Measurements from ENCODE around the gene CREB3L2.
"Not testable (repeated sequence)": the region's sequence is repeated elsewhere in the genome, so short reads cannot be mapped to it uniquely, and the experiment has no call there.

CREB3L2 gene

DNA sequence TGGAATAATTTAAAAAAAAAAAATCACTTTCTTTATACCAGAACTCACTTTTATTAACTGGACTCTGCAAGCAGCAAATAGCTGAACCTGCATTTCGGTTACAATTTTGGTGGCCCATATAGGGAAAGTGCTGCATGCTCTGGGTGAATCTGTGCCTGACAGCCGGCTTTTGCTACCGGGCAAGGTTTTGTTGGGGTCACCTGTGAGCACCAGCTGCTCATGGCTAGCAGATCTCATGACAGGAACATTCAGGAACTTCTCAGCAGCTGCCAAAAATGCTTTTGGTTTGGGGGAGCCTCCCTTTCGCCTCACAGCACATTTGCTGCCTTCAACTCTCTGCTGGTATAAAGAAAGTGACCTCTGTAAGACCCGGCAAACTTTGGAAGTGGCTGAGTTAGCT, 13.2 kb upstream of the CREB3L2 start:
- Histone ChIP-seq H3K27me3 (ENCODE audit: insufficient read depth, poor library complexity, severe bottlenecking) (no peaks in the 10 kb centered on the region), H3K27ac (replicated peaks) (no peak overlapping the region), H3K4me3 (replicated peaks; ENCODE audit: insufficient read depth, low read length) (no peak overlapping the region)
- TF ChIP-seq POLR2AphosphoS5 (IDR thresholded peaks at IDR 0.05; ENCODE audit: low read depth) (no peak), GABPA (IDR thresholded peaks at IDR 0.05; ENCODE audit: low read depth) (no peak), SPI1 (IDR thresholded peaks at IDR 0.05; ENCODE audit: borderline replicate concordance, low read depth) (no peak)
- TF ChIP-seq, protein P1, sequence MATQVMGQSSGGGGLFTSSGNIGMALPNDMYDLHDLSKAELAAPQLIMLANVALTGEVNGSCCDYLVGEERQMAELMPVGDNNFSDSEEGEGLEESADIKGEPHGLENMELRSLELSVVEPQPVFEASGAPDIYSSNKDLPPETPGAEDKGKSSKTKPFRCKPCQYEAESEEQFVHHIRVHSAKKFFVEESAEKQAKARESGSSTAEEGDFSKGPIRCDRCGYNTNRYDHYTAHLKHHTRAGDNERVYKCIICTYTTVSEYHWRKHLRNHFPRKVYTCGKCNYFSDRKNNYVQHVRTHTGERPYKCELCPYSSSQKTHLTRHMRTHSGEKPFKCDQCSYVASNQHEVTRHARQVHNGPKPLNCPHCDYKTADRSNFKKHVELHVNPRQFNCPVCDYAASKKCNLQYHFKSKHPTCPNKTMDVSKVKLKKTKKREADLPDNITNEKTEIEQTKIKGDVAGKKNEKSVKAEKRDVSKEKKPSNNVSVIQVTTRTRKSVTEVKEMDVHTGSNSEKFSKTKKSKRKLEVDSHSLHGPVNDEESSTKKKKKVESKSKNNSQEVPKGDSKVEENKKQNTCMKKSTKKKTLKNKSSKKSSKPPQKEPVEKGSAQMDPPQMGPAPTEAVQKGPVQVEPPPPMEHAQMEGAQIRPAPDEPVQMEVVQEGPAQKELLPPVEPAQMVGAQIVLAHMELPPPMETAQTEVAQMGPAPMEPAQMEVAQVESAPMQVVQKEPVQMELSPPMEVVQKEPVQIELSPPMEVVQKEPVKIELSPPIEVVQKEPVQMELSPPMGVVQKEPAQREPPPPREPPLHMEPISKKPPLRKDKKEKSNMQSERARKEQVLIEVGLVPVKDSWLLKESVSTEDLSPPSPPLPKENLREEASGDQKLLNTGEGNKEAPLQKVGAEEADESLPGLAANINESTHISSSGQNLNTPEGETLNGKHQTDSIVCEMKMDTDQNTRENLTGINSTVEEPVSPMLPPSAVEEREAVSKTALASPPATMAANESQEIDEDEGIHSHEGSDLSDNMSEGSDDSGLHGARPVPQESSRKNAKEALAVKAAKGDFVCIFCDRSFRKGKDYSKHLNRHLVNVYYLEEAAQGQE (IDR thresholded peaks at IDR 0.05; ENCODE audit: insufficient replicate concordance, low read depth), result no peak
- TF ChIP-seq, protein P2, sequence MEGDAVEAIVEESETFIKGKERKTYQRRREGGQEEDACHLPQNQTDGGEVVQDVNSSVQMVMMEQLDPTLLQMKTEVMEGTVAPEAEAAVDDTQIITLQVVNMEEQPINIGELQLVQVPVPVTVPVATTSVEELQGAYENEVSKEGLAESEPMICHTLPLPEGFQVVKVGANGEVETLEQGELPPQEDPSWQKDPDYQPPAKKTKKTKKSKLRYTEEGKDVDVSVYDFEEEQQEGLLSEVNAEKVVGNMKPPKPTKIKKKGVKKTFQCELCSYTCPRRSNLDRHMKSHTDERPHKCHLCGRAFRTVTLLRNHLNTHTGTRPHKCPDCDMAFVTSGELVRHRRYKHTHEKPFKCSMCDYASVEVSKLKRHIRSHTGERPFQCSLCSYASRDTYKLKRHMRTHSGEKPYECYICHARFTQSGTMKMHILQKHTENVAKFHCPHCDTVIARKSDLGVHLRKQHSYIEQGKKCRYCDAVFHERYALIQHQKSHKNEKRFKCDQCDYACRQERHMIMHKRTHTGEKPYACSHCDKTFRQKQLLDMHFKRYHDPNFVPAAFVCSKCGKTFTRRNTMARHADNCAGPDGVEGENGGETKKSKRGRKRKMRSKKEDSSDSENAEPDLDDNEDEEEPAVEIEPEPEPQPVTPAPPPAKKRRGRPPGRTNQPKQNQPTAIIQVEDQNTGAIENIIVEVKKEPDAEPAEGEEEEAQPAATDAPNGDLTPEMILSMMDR (IDR thresholded peaks at IDR 0.05; ENCODE audit: insufficient read depth, low read length), result no peak
- no peak for DNase-seq (ENCODE audit: low read depth in 1 of 2, low spot score in 1 of 2)

DNA sequence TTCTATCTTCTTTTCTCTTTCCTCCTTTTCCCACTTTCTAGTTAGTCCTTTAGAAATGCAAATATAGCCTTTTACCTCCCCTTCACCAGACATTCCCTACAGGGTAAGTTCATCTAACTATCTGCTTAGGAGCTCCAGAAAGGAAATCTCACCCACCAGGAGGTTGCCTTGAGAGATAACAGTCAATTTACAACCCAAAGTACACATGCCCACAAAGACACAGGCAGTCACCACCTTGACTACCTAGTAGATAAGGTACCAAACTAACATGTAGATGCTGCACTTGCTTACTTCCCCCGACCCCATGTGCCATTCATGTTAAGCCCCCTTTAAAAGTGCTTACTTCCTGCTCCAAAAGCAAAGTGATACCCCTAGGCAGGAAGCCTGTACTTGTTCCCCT, 12.8 kb upstream of the CREB3L2 start:
- no peak for DNase-seq (ENCODE audit: low read depth in 1 of 2, low spot score in 1 of 2)
- Histone ChIP-seq H3K27ac (replicated peaks) (no peak overlapping the region), H3K4me3 (replicated peaks; ENCODE audit: insufficient read depth, low read length) (no peak overlapping the region), H3K27me3 (ENCODE audit: insufficient read depth, poor library complexity, severe bottlenecking) (no peaks in the 10 kb centered on the region)
- TF ChIP-seq SPI1 (IDR thresholded peaks at IDR 0.05; ENCODE audit: borderline replicate concordance, low read depth) (no peak), POLR2AphosphoS5 (IDR thresholded peaks at IDR 0.05; ENCODE audit: low read depth) (no peak), GABPA (IDR thresholded peaks at IDR 0.05; ENCODE audit: low read depth) (no peak)
- TF ChIP-seq, protein P1 (IDR thresholded peaks at IDR 0.05; ENCODE audit: insufficient replicate concordance, low read depth), result no peak
- TF ChIP-seq, protein P2 (IDR thresholded peaks at IDR 0.05; ENCODE audit: insufficient read depth, low read length), result no peak

DNA sequence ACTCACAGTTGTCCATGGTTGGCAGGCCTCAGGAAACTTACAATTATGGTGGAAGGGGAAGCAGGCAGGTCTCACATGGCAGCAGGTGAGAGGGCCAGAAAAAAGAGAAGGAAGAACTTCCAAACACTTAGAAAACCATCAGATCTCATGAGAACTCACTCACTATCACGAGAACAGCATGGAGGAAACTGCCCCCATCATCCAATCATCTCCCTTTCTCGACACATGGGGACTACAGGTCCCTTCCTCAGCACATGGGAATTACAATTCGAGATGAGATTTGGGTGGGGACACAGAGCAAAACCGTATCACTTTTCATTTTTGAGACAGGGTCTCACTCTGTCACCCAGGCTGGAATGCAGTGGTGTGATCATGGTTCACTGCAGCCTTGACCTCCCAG, 12.3 kb upstream of the CREB3L2 start:
- H3K4me3 ChIP-seq (replicated peaks; ENCODE audit: insufficient read depth, low read length); H3K27me3 ChIP-seq (ENCODE audit: insufficient read depth, poor library complexity, severe bottlenecking); H3K27ac ChIP-seq (replicated peaks); DNase-seq (ENCODE audit: low read depth in 1 of 2, low spot score in 1 of 2): not testable (repeated sequence)

DNA sequence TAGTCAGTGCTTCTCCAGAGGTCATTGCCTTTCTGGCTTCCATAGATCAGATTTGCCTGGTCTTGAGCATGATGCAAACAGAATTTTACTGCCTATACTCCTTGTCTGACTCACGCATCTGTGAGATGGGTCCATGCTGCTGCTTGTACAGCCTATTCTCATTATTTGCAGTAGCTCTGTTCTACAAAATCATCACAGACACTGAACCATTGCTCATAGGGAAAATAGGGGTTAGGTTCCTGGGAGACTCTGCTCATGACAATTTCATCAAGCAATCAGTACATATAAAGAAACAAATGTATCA, 7.4 kb upstream of the CREB3L2 start:
- TF ChIP-seq GABPA (IDR thresholded peaks at IDR 0.05; ENCODE audit: low read depth), result no peak
- TF ChIP-seq POLR2AphosphoS5 (IDR thresholded peaks at IDR 0.05; ENCODE audit: low read depth), result no peak
- no peak for TF ChIP-seq SPI1 (IDR thresholded peaks at IDR 0.05; ENCODE audit: borderline replicate concordance, low read depth)
- TF ChIP-seq, protein P1 (IDR thresholded peaks at IDR 0.05; ENCODE audit: insufficient replicate concordance, low read depth), result no peak
- TF ChIP-seq, protein P2 (IDR thresholded peaks at IDR 0.05; ENCODE audit: insufficient read depth, low read length), result no peak
- Histone ChIP-seq H3K27me3 (ENCODE audit: insufficient read depth, poor library complexity, severe bottlenecking) (no peaks in the 10 kb centered on the region), H3K4me3 (replicated peaks; ENCODE audit: insufficient read depth, low read length) (no peak overlapping the region), H3K27ac (replicated peaks) (no peak overlapping the region)
- no peak for DNase-seq (ENCODE audit: low read depth in 1 of 2, low spot score in 1 of 2)

Measured in HL-60 (cell line).